Hepatocyte (in vitro differentiated cells): ENCODE results near the gene RBFOX1. TPM values are rescaled to one million over a fixed set of nuclear protein-coding genes. Genes with fewer than 3 reads are reported as not detected.

Source experiments
- DNase-seq: peaks from one replicate; pipeline ENCODE4 v3.0.0-alpha.2; 2016; ENCODE audit warnings: low spot score
- H2AFZ ChIP-seq: fragments of 200-600 bp; sonication (generic); 2 replicates; pipeline ENCODE4 v1.6.0; 2016; ENCODE audit warnings: antibody characterized with exemption, mild to moderate bottlenecking
- H3K27ac ChIP-seq: fragments of 200-600 bp; sonication (generic); 2 replicates; pipeline ENCODE4 v1.5.1; 2016; ENCODE audit warnings: mild to moderate bottlenecking
- H3K27me3 ChIP-seq: fragments of 200-600 bp; sonication (generic); 2 replicates; pipeline ENCODE4 v1.6.1; 2016
- H3K36me3 ChIP-seq: fragments of 200-600 bp; sonication (generic); replicated peaks from 2 replicates; pipeline ENCODE4 v1.5.1; 2016; ENCODE audit warnings: low read depth; ENCODE audit not compliant: insufficient read depth
- H3K4me1 ChIP-seq: fragments of 200-600 bp; sonication (generic); 2 replicates; pipeline ENCODE4 v1.5.1; 2016; ENCODE audit warnings: mild to moderate bottlenecking, moderate library complexity; ENCODE audit not compliant: insufficient read depth
- H3K4me2 ChIP-seq: fragments of 200-600 bp; sonication (generic); 2 replicates; pipeline ENCODE4 v1.6.0; 2016
- H3K4me3 ChIP-seq: fragments of 200-600 bp; sonication (generic); 2 replicates; pipeline ENCODE4 v1.5.1; 2016; ENCODE audit warnings: mild to moderate bottlenecking
- H3K79me2 ChIP-seq: fragments of 200-600 bp; sonication (generic); 2 replicates; pipeline ENCODE4 v1.6.0; 2017; ENCODE audit warnings: mild to moderate bottlenecking
- H3K9me2 ChIP-seq: fragments of 200-600 bp; sonication (generic); replicated peaks from 2 replicates; pipeline ENCODE4 v1.6.0; 2017; ENCODE audit warnings: mild to moderate bottlenecking; ENCODE audit not compliant: insufficient read depth
- H3K9me3 ChIP-seq: fragments of 200-600 bp; sonication (generic); 2 replicates; pipeline ENCODE4 v1.5.1; 2016; ENCODE audit warnings: low read depth, mild to moderate bottlenecking
- H4K20me1 ChIP-seq: fragments of 200-600 bp; sonication (generic); 2 replicates; pipeline ENCODE4 v1.6.0; 2016; ENCODE audit warnings: mild to moderate bottlenecking; ENCODE audit not compliant: insufficient read depth, poor library complexity, severe bottlenecking
- CTCF ChIP-seq: fragments of 200-600 bp; sonication (generic); IDR thresholded peaks from 2 replicates; pipeline ENCODE4 v1.5.1; 2016; ENCODE audit warnings: antibody characterized with exemption, mild to moderate bottlenecking; ENCODE audit not compliant: poor library complexity
- EZH2 ChIP-seq: fragments of 200-600 bp; sonication (generic); IDR thresholded peaks from 2 replicates; pipeline ENCODE4 v1.6.1; 2016; ENCODE audit warnings: antibody characterized with exemption, mild to moderate bottlenecking, borderline replicate concordance
- EZH2phosphoT487 ChIP-seq: fragments of 200-600 bp; sonication (generic); IDR thresholded peaks from one replicate; pipeline ENCODE4 v1.6.1; 2018; ENCODE audit warnings: antibody characterized with exemption, mild to moderate bottlenecking, low read depth, moderate library complexity; ENCODE audit not compliant: unreplicated experiment, severe bottlenecking
- WGBS: methylation state at CpG from one replicate; pipeline ENCODE4 v1.1.6; 2016; ENCODE audit warnings: low lambda C conversion rate; ENCODE audit errors: missing lambda C conversion rate; 5-methylcytosine and 5-hydroxymethylcytosine counted together
- polyA plus RNA-seq: library from polyadenylated mRNA; unstranded; fragments of >200 nt; fragmentation: Nextera tagmentation; extraction: Ambion mirVana; gene quantifications from 2 replicates; pipeline ENCODE4 v1.2.1, GENCODE V29; 2016
- total RNA-seq: library from RNA; depleted of rRNA; stranded (reverse); fragments of >200 nt; gene quantifications from 2 replicates; pipeline ENCODE4 v1.2.3, GENCODE V29; 2014

The RBFOX1 gene
- total and polyA plus RNA-seq, 2 experiments from 2014 or later = 1.00 to 1.2 TPM

GRCh38 chr16:7390974-7391373, 58.3 kb downstream of the RBFOX1 start:
- Histone ChIP-seq H3K36me3 (no peaks in the 10 kb centered on the region), H3K27me3 (no peaks in the 10 kb centered on the region), H3K9me3 (no peaks in the 10 kb centered on the region), H2AFZ (no peak overlapping the region), H3K4me3 (no peak overlapping the region), H3K9me2 (no peaks in the 10 kb centered on the region), H3K4me2 (no peak overlapping the region), H3K79me2 (no peaks in the 10 kb centered on the region), H4K20me1 (no peaks in the 10 kb centered on the region), H3K27ac (no peak overlapping the region), H3K4me1 (no peaks in the 10 kb centered on the region)
- no peak for DNase-seq
- 75% methylated on average over 5 of the region's 5 CpGs for WGBS
- TF ChIP-seq EZH2 (no peak), EZH2phosphoT487 (no peak), CTCF (no peak)

- Histone ChIP-seq H3K79me2 (no peaks in the 10 kb centered on the region), H3K4me1 (no peaks in the 10 kb centered on the region), H3K9me3 (no peaks in the 10 kb centered on the region), H3K9me2 (no peaks in the 10 kb centered on the region), H3K36me3 (no peaks in the 10 kb centered on the region), H3K4me3 (no peak overlapping the region), H3K27ac (no peak overlapping the region), H3K4me2 (no peak overlapping the region), H4K20me1 (no peaks in the 10 kb centered on the region), H3K27me3 (no peaks in the 10 kb centered on the region), H2AFZ (no peak overlapping the region)
- 89% methylated on average over 5 of the region's 5 CpGs for whole genome bisulfite sequencing
- no peak for TF ChIP-seq CTCF
- no peak for TF ChIP-seq EZH2
- TF ChIP-seq EZH2phosphoT487 = no peak
- no peak for DNase-seq
Observed at GRCh38 chr16:7391694-7392093, 59.0 kb downstream of the RBFOX1 start.

GRCh38 chr16:7392206-7392605, 59.6 kb downstream of the RBFOX1 start:
- Histone ChIP-seq H3K4me3 (no peak overlapping the region), H3K9me2 (no peaks in the 10 kb centered on the region), H3K36me3 (no peaks in the 10 kb centered on the region), H3K27me3 (no peaks in the 10 kb centered on the region), H3K79me2 (no peaks in the 10 kb centered on the region), H4K20me1 (no peaks in the 10 kb centered on the region), H2AFZ (no peak overlapping the region), H3K9me3 (no peaks in the 10 kb centered on the region), H3K4me2 (no peak overlapping the region), H3K27ac (no peak overlapping the region), H3K4me1 (no peaks in the 10 kb centered on the region)
- WGBS = 86% methylated on average over 1 of the region's 1 CpG
- no peak for DNase-seq
- TF ChIP-seq EZH2 (no peak), EZH2phosphoT487 (no peak), CTCF (no peak)

- WGBS = 92% methylated on average over 4 of the region's 4 CpGs
- H3K9me3 ChIP-seq = no peaks in the 10 kb centered on the region
- TF ChIP-seq EZH2phosphoT487 = no peak
- no peak for TF ChIP-seq EZH2
- TF ChIP-seq CTCF = no peak
Observed at GRCh38 chr16:7393680-7394079, 61.0 kb downstream of the RBFOX1 start.

More at GRCh38 chr16:7393680-7394079, 61.0 kb downstream of the RBFOX1 start:
- H3K4me3 ChIP-seq = no peak overlapping the region
- H3K27me3 ChIP-seq = no peaks in the 10 kb centered on the region
- H4K20me1 ChIP-seq = no peaks in the 10 kb centered on the region
- no peak for DNase-seq
- no peaks in the 10 kb centered on the region for H3K9me2 ChIP-seq
- no peaks in the 10 kb centered on the region for H3K4me1 ChIP-seq
- no peaks in the 10 kb centered on the region for H3K36me3 ChIP-seq
- H3K27ac ChIP-seq = no peak overlapping the region
- H3K4me2 ChIP-seq = no peak overlapping the region
- no peaks in the 10 kb centered on the region for H3K79me2 ChIP-seq
- no peak overlapping the region for H2AFZ ChIP-seq
